22Rv1 (cell line): ENCODE results near the gene YPEL3.

Experiments used
- CTCF ChIP-seq: fragments of 450-650 bp; IDR thresholded peaks from 2 replicates; pipeline ENCODE4 v1.5.1; 2017; ENCODE audit warnings: mild to moderate bottlenecking
- ZFX ChIP-seq: fragments of 450-650 bp; IDR thresholded peaks from 2 replicates; pipeline ENCODE4 v1.6.1; 2017; ENCODE audit warnings: antibody characterized with exemption, borderline replicate concordance

- TF ChIP-seq ZFX (no peak), CTCF (no peak)
Measured at GRCh38 chr16:30120340-30121105, 24.5 kb upstream of the YPEL3 start.
